HCT116 (cell line): ENCODE data around the gene SEC14L1. TPM values are rescaled to one million over a fixed set of nuclear protein-coding genes. Genes with fewer than 3 reads are reported as not detected.

Experiments
- ATAC-seq: fragments of 200-7000 bp; cut with Tn5 transposase; 2 replicates; pipeline ENCODE4 v1.9.1; 2020; ENCODE audit warnings: mild to moderate bottlenecking, moderate library complexity
- BruUV-seq: library from RNA; stranded (reverse); fragments of 400-500 nt; replicated peaks from 2 replicates; lab custom pipeline; 2021; lab: Mats Ljungman, UMichigan
- CTCF ChIA-PET: fragments of 300-600 bp; sonication (Branson Sonifier 250); formaldehyde crosslinking; loops from one replicate; lab custom pipeline; 2021; ENCODE audit warnings: antibody characterized with exemption; lab: Charles Lee
- POLR2A ChIA-PET: fragments of 300-600, 350-600 bp; sonication (Branson Sonifier 250); formaldehyde crosslinking; loops from one replicate; lab custom pipeline; 2021; ENCODE audit warnings: antibody characterized with exemption; lab: Charles Lee
- RAD21 ChIA-PET, 2 experiments: fragments of 300-600 bp; sonication (Branson Sonifier 250); formaldehyde crosslinking; loops; one replicate each; lab custom pipeline; 2023; ENCODE audit warnings: low total read pairs in 2 of 2; ENCODE audit not compliant: uncharacterized antibody in 2 of 2, unreplicated experiment in 2 of 2, low non-redundant PET in 1 of 2; lab: Charles Lee
- DNase-seq: peaks from one replicate; pipeline ENCODE4 v3.0.0-alpha.2; 2010; ENCODE audit warnings: low read depth, low spot score
- H2AFZ ChIP-seq: fragments of 200-600 bp; shearing (Covaris generic), sonication (generic); 2 replicates; pipeline ENCODE4 v1.6.1; 2017; ENCODE audit warnings: low read depth, mixed run types, mixed read lengths, antibody characterized with exemption, low read length; ENCODE audit not compliant: poor library complexity, severe bottlenecking
- H3K27ac ChIP-seq: 2 replicates; pipeline ENCODE4 v1.5.1; 2012; ENCODE audit warnings: low read depth, low read length
- H3K27me3 ChIP-seq: fragments of 200-600 bp; sonication (generic); 2 replicates; pipeline ENCODE4 v1.6.1; 2016; ENCODE audit warnings: mixed run types, low read length, mixed read lengths; ENCODE audit not compliant: insufficient read depth
- H3K36me3 ChIP-seq, 2 experiments: fragments of 200-500 bp in 1 of 2; fragments of 200-600 bp in 1 of 2; sonication (Bioruptor generic) in 1 of 2; sonication (generic) in 1 of 2; 2 replicates each; pipeline versions ENCODE4 v1.5.1 to v1.6.1; 2014 to 2016; ENCODE audit warnings: low read length in 2 of 2, inconsistent platforms in 1 of 2, mixed read lengths in 1 of 2, mixed run types in 1 of 2; ENCODE audit not compliant: insufficient read depth in 2 of 2, control insufficient read depth in 1 of 2
- H3K4me1 ChIP-seq, 2 experiments: fragments of 200-600 bp in 1 of 2; sonication (generic) in 1 of 2; 2 replicates each; pipeline versions ENCODE4 v1.5.1 to v1.6.1; 2012 to 2017; ENCODE audit warnings: low read length in 2 of 2, inconsistent platforms in 1 of 2, mild to moderate bottlenecking in 1 of 2, mixed read lengths in 1 of 2, mixed run types in 1 of 2, moderate library complexity in 1 of 2; ENCODE audit not compliant: insufficient read depth in 2 of 2, control insufficient read depth in 1 of 2
- H3K4me2 ChIP-seq: fragments of 200-600 bp; sonication (generic); 2 replicates; pipeline ENCODE4 v1.6.1; 2017; ENCODE audit warnings: mixed run types, low read length, mixed read lengths
- H3K4me3 ChIP-seq, 2 experiments: fragments of 200-600 bp in 1 of 2; sonication (generic) in 1 of 2; replicated peaks in 1 of 2; 2 replicates each; pipeline ENCODE4 v1.5.1; 2011 to 2016; ENCODE audit warnings: low read length in 2 of 2, control low read depth in 1 of 2, low read depth in 1 of 2, mild to moderate bottlenecking in 1 of 2, mixed read lengths in 1 of 2, mixed run types in 1 of 2
- H3K79me2 ChIP-seq: fragments of 200-600 bp; sonication (generic); 2 replicates; pipeline ENCODE4 v1.6.1; 2017; ENCODE audit warnings: mild to moderate bottlenecking, mixed run types, low read length, moderate library complexity, mixed read lengths; ENCODE audit not compliant: insufficient read depth
- H3K9ac ChIP-seq: fragments of 200-600 bp; sonication (generic); 2 replicates; pipeline ENCODE4 v1.6.1; 2016; ENCODE audit warnings: low read length, mixed read lengths
- H3K9me2 ChIP-seq: fragments of 200-600 bp; sonication (generic), shearing (Covaris generic); 2 replicates; pipeline ENCODE4 v1.6.1; 2017; ENCODE audit warnings: mixed run types, mild to moderate bottlenecking, moderate library complexity; ENCODE audit not compliant: insufficient read depth
- H3K9me3 ChIP-seq, 2 experiments: fragments of 200-500 bp in 1 of 2; fragments of 200-600 bp in 1 of 2; sonication (Bioruptor generic) in 1 of 2; sonication (generic) in 1 of 2; 2 replicates each; pipeline ENCODE4 v1.6.1; 2014 to 2017; ENCODE audit warnings: low read length in 2 of 2, mixed read lengths in 2 of 2, inconsistent platforms in 1 of 2, low read depth in 1 of 2, mild to moderate bottlenecking in 1 of 2, mixed run types in 1 of 2, moderate library complexity in 1 of 2; ENCODE audit not compliant: control insufficient read depth in 1 of 2, insufficient read depth in 1 of 2
- H4K20me1 ChIP-seq: fragments of 200-600 bp; sonication (generic), shearing (Covaris generic); 2 replicates; pipeline ENCODE4 v1.6.1; 2017; ENCODE audit warnings: mixed run types, mild to moderate bottlenecking, moderate library complexity; ENCODE audit not compliant: insufficient read depth
- CBX3 ChIP-seq: IDR thresholded peaks from 2 replicates; pipeline ENCODE4 v1.6.1; 2012; ENCODE audit warnings: low read depth
- CEBPB ChIP-seq: IDR thresholded peaks from 2 replicates; pipeline ENCODE4 v1.6.1; 2012; ENCODE audit warnings: low read depth
- CTCF ChIP-seq, 3 experiments: fragments of 200-600 bp in 1 of 3; sonication (generic) in 1 of 3; IDR thresholded peaks in 2 of 3; conservative IDR thresholded peaks in 1 of 3; 2 replicates each; pipeline ENCODE4 v1.5.1; 2012 to 2017; ENCODE audit warnings: low read depth in 2 of 3, low read length in 2 of 3, antibody characterized with exemption in 1 of 3, borderline replicate concordance in 1 of 3, control low read depth in 1 of 3, mild to moderate bottlenecking in 1 of 3, mixed read lengths in 1 of 3, mixed run types in 1 of 3, moderate library complexity in 1 of 3; ENCODE audit not compliant: insufficient read depth in 1 of 3
- EGR1 ChIP-seq: IDR thresholded peaks from 2 replicates; pipeline ENCODE4 v1.6.1; 2012; ENCODE audit warnings: low read depth
- ELF1 ChIP-seq: IDR thresholded peaks from 2 replicates; pipeline ENCODE4 v1.6.1; 2012; ENCODE audit warnings: low read depth, borderline replicate concordance
- EZH2phosphoT487 ChIP-seq: fragments of 200-600 bp; IDR thresholded peaks from 2 replicates; pipeline ENCODE4 v1.6.1; 2018; ENCODE audit warnings: antibody characterized with exemption, borderline replicate concordance
- POLR2A ChIP-seq: IDR thresholded peaks from 2 replicates; pipeline ENCODE4 v1.7.0; 2011; ENCODE audit warnings: borderline replicate concordance; ENCODE audit not compliant: insufficient read depth, insufficient read length; ENCODE audit errors: extremely low read depth
- POLR2AphosphoS5 ChIP-seq: IDR thresholded peaks from 2 replicates; pipeline ENCODE4 v1.6.1; 2011; ENCODE audit warnings: mild to moderate bottlenecking, low read depth, low read length, moderate library complexity
- REST ChIP-seq: IDR thresholded peaks from 2 replicates; pipeline ENCODE4 v1.6.1; 2012; ENCODE audit warnings: low read depth
- SIN3A ChIP-seq: IDR thresholded peaks from 2 replicates; pipeline ENCODE4 v1.6.1; 2012; ENCODE audit warnings: low read depth
- SRF ChIP-seq: IDR thresholded peaks from 2 replicates; pipeline ENCODE4 v1.6.1; 2012; ENCODE audit warnings: low read depth
- TCF7L2 ChIP-seq: IDR thresholded peaks from 2 replicates; pipeline ENCODE4 v1.7.0; 2011; ENCODE audit warnings: borderline replicate concordance, inconsistent platforms; ENCODE audit not compliant: insufficient read depth, insufficient read length; ENCODE audit errors: extremely low read depth
- YY1 ChIP-seq: IDR thresholded peaks from 2 replicates; pipeline ENCODE4 v1.6.1; 2011; ENCODE audit warnings: low read length, low read depth, moderate library complexity, mild to moderate bottlenecking; ENCODE audit not compliant: insufficient replicate concordance; ENCODE audit errors: extremely low read depth
- ZFX ChIP-seq: fragments of 450-650 bp; IDR thresholded peaks from 2 replicates; pipeline ENCODE4 v1.6.1; 2017
- ZNF274 ChIP-seq: fragments of 200-500 bp; sonication (Bioruptor generic); IDR thresholded peaks from 2 replicates; pipeline ENCODE4 v1.6.1; 2014; ENCODE audit warnings: mild to moderate bottlenecking, low read depth, low read length, inconsistent platforms
- intact Hi-C: fragments of 100-400 bp; cut with micrococcal nuclease; formaldehyde crosslinking; loops from 2 replicates; pipeline ENCODE4 v1.10.0; 2022
- total RNA-seq: library from RNA; stranded (reverse); gene quantifications from one replicate; pipeline ENCODE4 v1.2.1, GENCODE V29; 2021; ENCODE audit not compliant: unreplicated experiment

The SEC14L1 gene
- total RNA-seq, 1 experiment from 2014 or later: 59.7 TPM

- ChIA-PET POLR2A (no interaction called here), RAD21 (no interaction called here), CTCF (no interaction called here)
- Histone ChIP-seq H3K4me3 (no peak overlapping the region), H4K20me1 (no peaks in the 10 kb centered on the region), H3K4me1 (no peaks in the 10 kb centered on the region), H3K9me2 (no peaks in the 10 kb centered on the region), H3K27me3 (no peaks in the 10 kb centered on the region), H3K9me3 (peaks cover 0 to 1% of the 10 kb centered on the region in 2 experiments; a peak in 2 of 4 replicates), H3K9ac (no peak overlapping the region), H3K4me2 (no peak overlapping the region), H3K27ac (no peak overlapping the region), H3K36me3 (no peaks in the 10 kb centered on the region; a peak in 1 of 4 replicates), H3K79me2 (peaks cover 23% of the 10 kb centered on the region), H2AFZ (no peak overlapping the region)
- ATAC-seq (no peak), DNase-seq (no peak)
- TF ChIP-seq TCF7L2: no peak
- TF ChIP-seq SRF: no peak
- no peak for TF ChIP-seq EGR1
- no peak for TF ChIP-seq POLR2AphosphoS5
- no peak for TF ChIP-seq CBX3
- TF ChIP-seq POLR2A: no peak
- no peak for TF ChIP-seq CEBPB
- no peak for TF ChIP-seq REST
- TF ChIP-seq ZFX: no peak
- TF ChIP-seq YY1: no peak
- TF ChIP-seq EZH2phosphoT487: no peak
- no peak for TF ChIP-seq SIN3A
- no peak for TF ChIP-seq ELF1
- TF ChIP-seq ZNF274: no peak
- TF ChIP-seq CTCF (IDR thresholded peaks at IDR 0.05 in 2 of 3, conservative IDR thresholded peaks at IDR 0.05 in 1 of 3; ENCODE audit: borderline replicate concordance in 1 of 3, insufficient read depth in 1 of 3, low read depth in 2 of 3, low read length in 2 of 3): no peak
- intact Hi-C loops: no loop called here
- BruUV-seq: no TSS peak
Observed at GRCh38 chr17:77160875-77161530, 20.2 kb downstream of the SEC14L1 start.
